Measurements from ENCODE around the gene EHBP1. TPM values are rescaled to one million over a fixed set of nuclear protein-coding genes. Genes with fewer than 3 reads are reported as not detected.

The EHBP1 gene
- total RNA-seq, 2 experiments from 2014 or later, result 22.7 to 29.5 TPM

DNA sequence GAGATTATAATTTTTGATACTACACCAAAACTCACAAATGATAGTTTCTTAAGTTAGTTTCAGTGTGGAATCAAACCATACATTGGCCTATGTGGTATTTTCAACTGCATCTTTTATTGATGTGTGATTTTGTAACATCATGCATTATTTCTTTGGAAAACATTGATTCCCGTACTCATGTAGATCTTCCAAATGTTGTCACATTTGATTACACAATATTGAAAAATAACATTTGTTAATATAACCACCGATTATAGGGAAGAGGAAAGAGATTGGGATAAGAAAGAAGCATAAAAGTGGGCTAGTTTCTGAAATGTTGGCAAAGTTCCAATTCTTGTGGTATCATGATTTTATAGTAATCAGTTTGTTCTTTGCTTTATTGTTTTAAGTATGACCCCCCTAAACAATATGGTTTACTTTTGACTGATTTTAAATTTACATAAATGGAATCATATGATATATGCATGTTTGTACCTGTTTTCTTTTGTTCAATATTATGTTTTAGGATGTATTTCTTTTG is 227.9 kb downstream of the EHBP1 start:
- no peak overlapping the region for H3K27ac Mint-ChIP-seq

DNA sequence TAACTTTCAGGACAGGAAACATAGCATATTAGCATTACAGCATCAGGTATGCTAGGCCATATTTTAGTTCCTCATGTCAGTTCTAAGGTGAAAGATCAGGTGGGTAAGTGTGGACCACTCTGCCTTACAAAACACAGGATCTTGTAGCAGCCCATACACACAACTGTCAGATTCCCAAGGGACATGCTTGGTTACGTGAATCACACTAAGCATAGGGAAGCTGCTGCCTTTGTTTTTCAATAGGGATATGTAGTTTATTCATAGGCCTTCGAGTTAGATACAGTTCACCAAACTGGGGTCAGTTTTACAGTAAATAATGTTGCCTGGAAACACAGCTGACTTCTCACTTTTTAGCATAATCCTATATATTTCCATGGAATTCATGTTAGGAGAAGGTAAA is 229.0 kb downstream of the EHBP1 start:
- CTCF ChIA-PET, result no interaction called here
- H3K36me3 Mint-ChIP-seq, result peaks cover 1% of the 10 kb centered on the region
- no peak overlapping the region for H3K27ac Mint-ChIP-seq
- no peaks in the 10 kb centered on the region for H3K27me3 Mint-ChIP-seq
- no peak overlapping the region for H3K4me3 Mint-ChIP-seq
- H3K9me3 Mint-ChIP-seq (ENCODE audit: low read depth), result no peaks in the 10 kb centered on the region
- no peaks in the 10 kb centered on the region for H3K4me1 Mint-ChIP-seq
- no peak for ATAC-seq
- DNase-seq, result no peak

More for the DNA sequence above, 227.9 kb downstream of the EHBP1 start:
- Mint-ChIP-seq H3K9me3 (ENCODE audit: low read depth) (no peaks in the 10 kb centered on the region), H3K4me1 (no peaks in the 10 kb centered on the region), H3K36me3 (peaks cover 1% of the 10 kb centered on the region), H3K4me3 (no peak overlapping the region), H3K27me3 (no peaks in the 10 kb centered on the region)
- CTCF ChIA-PET, result no interaction called here
- ATAC-seq (no peak), DNase-seq (no peak)

DNA sequence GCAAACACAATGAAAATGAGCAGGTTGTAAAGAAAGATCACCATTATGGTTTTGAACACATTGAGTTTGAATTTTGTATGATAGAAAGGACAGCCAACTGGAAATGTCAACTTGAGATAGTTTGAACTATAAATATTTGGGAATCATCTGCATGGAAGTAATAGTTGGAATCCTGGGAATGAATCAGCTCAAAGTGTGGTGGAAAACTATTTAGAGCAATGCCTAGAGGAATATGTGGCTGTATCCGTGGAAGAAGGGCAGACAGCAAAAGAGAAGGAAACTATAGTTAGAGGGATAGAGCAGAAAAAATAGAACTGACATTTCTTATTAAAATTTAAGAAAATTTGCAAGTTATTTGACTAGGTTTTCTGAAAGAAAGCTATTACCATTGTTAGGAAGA is 232.6 kb downstream of the EHBP1 start:
- Mint-ChIP-seq H3K4me3 (no peak overlapping the region), H3K9me3 (ENCODE audit: low read depth) (no peaks in the 10 kb centered on the region), H3K36me3 (peaks cover 1% of the 10 kb centered on the region), H3K27ac (no peak overlapping the region), H3K4me1 (no peaks in the 10 kb centered on the region), H3K27me3 (no peaks in the 10 kb centered on the region)
- CTCF ChIA-PET, result interaction anchor here (0.6 kb wide), 1 partner anchor 674 kb away, joined by 3 read pairs; no protein-coding TSS in a partner anchor
- ATAC-seq (no peak), DNase-seq (no peak)

DNA sequence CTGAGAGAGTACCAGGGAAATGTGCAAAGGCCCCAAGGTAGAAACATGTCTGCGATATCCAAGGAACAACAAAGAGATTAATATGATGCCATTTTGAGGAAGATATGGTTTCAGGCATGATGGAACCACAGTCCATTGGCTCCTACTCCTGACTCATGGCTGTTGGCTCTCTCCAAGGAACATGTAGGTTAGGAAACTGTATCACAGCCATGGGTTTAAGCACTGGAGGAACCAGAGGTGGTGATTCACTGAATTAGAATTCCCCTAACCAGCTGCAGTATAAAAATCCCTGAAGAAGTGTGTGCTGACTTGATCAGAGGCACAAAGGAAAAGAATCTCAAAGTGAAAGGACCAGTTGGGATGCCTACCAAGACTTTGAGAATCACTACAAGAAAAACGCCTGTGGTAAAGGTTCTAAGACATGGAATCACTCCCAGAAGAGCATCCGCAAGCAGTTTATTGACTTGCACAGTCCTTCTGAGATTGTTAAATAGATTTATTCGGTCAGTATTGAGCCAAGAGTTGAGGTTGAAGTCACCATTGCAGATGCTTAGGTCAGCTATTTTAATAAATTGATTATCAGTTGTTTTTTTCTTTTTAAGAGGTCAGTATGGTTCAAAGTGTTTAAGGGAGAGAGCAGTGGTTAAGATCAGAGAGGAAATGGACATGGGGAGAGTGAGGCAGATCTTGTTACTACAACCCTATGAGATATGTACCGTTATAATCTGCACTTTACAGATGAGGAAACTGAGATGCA is 234.4 kb downstream of the EHBP1 start:
- Mint-ChIP-seq H3K27me3 (no peaks in the 10 kb centered on the region), H3K36me3 (peaks cover 1% of the 10 kb centered on the region), H3K4me1 (no peaks in the 10 kb centered on the region), H3K4me3 (no peak overlapping the region), H3K27ac (no peak overlapping the region), H3K9me3 (ENCODE audit: low read depth) (no peaks in the 10 kb centered on the region)
- ATAC-seq (no peak), DNase-seq (no peak)
- CTCF ChIA-PET, result no interaction called here

DNA sequence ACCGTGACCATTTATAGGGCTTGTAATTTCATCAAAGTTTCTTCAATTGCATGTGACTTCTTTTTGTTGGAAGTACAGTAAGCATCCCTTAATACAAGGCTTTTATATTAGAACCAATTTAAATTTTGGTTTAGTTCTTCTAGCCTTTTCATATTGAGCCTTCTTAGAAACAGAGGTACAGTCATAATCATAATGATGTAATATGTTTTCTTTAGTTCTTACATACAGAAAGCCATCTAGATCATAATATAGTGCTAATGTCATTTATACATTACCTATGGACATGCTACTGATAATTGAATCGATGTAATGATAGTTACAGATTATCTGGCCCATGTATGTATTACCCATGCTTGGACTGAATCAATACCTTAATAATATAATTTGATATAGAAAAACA is 235.2 kb downstream of the EHBP1 start:
- no peak overlapping the region for H3K4me3 Mint-ChIP-seq
- DNase-seq, result no peak
- no peaks in the 10 kb centered on the region for H3K27me3 Mint-ChIP-seq
- no peak for ATAC-seq
- H3K4me1 Mint-ChIP-seq, result no peaks in the 10 kb centered on the region
- H3K27ac Mint-ChIP-seq, result no peak overlapping the region
- peaks cover 1% of the 10 kb centered on the region for H3K36me3 Mint-ChIP-seq
- no peaks in the 10 kb centered on the region for H3K9me3 Mint-ChIP-seq (ENCODE audit: low read depth)
- CTCF ChIA-PET, result no interaction called here

DNA sequence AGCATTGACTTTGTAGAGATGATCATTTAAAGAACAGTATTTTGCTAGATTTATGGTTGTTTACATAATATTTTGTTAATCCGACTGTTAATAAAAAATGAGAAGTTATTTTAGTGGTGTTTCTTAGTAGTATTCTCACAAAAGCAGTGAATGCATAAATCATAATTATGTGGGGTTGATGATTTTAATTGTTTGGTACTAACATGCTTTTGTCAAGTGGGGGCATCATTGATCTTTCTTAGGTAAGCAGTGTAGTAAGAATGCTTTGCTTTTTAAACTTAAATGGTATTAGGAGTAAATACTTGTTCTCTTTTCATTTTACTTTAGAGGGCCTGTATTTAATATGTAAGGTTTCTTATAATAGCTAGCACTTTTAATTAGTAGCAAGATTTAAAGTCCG is 235.9 kb downstream of the EHBP1 start:
- no peak for DNase-seq
- H3K27ac Mint-ChIP-seq, result no peak overlapping the region
- no peaks in the 10 kb centered on the region for H3K27me3 Mint-ChIP-seq
- no peaks in the 10 kb centered on the region for H3K9me3 Mint-ChIP-seq (ENCODE audit: low read depth)
- H3K4me1 Mint-ChIP-seq, result no peaks in the 10 kb centered on the region
- H3K36me3 Mint-ChIP-seq, result peaks cover 1% of the 10 kb centered on the region
- CTCF ChIA-PET, result no interaction called here
- no peak for ATAC-seq
- H3K4me3 Mint-ChIP-seq, result no peak overlapping the region

DNA sequence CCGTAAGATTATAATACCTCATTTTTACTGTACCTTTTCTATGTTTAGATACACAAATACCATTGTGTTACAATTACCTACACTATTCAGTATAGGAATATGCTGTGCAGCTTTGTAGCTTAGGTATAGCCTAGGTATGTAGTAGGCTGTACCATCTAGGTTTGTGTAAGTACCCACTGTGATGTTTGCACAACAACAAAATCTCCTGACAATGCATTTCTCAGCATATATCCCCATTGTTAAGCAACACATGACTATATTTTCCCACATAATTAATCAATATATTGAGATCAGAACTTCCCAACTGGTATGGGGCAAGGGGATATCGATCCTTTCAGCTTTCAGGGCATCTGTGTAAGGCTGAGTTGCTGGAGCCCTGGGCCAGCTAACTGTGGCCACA is 238.8 kb downstream of the EHBP1 start:
- Mint-ChIP-seq H3K27me3 (no peaks in the 10 kb centered on the region), H3K36me3 (no peaks in the 10 kb centered on the region), H3K9me3 (ENCODE audit: low read depth) (no peaks in the 10 kb centered on the region), H3K27ac (no peak overlapping the region), H3K4me1 (no peaks in the 10 kb centered on the region), H3K4me3 (no peak overlapping the region)
- ATAC-seq (no peak), DNase-seq (no peak)
- CTCF ChIA-PET, result no interaction called here

DNA sequence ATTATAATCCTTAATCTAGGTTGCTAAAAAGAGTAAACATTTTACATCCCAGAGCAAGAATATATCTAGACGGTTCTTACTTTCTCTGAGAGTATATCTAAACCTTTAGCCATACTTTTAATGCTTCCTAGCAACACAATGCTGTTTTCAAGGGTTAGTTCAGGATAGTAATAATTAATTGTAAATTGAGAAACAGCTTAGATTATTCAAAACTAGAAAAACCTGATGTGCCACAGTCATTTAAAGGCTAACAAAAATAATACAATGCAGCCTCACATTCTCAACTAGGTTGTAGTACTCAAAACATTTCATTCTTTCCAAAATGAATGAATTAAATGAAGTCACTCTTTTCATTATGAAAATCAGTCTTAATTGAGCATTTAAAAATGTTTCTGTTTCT is 241.9 kb downstream of the EHBP1 start:
- Mint-ChIP-seq H3K4me3 (no peak overlapping the region), H3K27ac (no peak overlapping the region), H3K4me1 (no peaks in the 10 kb centered on the region), H3K27me3 (no peaks in the 10 kb centered on the region), H3K36me3 (peaks cover 2% of the 10 kb centered on the region), H3K9me3 (ENCODE audit: low read depth) (no peaks in the 10 kb centered on the region)
- DNase-seq, result no peak
- no peak for ATAC-seq
- CTCF ChIA-PET, result no interaction called here

DNA sequence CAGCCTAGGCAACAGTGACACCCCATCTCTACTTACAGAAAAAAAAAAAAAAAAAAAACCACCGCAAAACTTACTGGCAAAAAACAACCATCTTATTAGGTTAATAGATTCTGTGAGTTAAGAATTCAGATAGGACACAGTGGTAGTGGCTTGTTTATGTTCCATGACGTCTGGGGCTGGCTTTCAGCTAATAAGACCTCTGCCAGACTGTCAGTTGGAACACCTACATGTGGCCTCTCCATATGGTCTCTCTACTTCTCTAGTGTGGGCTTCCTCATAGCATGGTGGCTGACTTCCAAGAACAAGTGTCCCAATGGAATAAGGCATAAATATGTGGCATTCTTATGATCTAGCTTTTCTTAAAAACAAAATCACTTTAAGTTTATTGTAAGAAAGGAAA is 251.1 kb downstream of the EHBP1 start:
- H3K27ac Mint-ChIP-seq, result no peak overlapping the region
- DNase-seq (no peak), ATAC-seq (no peak)
- H3K9me3 Mint-ChIP-seq (ENCODE audit: low read depth), result no peaks in the 10 kb centered on the region
- no peaks in the 10 kb centered on the region for H3K4me1 Mint-ChIP-seq
- H3K27me3 Mint-ChIP-seq, result no peaks in the 10 kb centered on the region
- CTCF ChIA-PET, result no interaction called here
- H3K4me3 Mint-ChIP-seq, result no peak overlapping the region
- H3K36me3 Mint-ChIP-seq, result peaks cover 4% of the 10 kb centered on the region

DNA sequence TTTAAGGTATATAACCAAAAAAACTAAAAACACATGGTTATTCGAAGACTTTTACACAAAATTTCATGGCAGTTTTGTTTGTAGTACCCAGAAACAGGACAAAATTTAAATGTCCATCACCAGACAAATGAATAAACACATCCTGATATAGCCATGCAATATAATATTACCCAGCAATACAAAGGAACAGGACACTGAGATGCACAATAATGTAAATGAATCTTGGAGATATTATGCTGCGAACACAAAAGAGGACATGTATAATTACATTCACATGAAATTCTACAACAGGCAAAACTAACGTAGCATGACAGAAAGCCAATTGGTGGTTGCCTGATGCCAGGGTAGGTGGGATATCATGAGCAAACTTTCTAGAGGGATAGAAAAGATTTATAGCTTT is 252.7 kb downstream of the EHBP1 start:
- ATAC-seq (no peak), DNase-seq (no peak)
- Mint-ChIP-seq H3K27me3 (no peaks in the 10 kb centered on the region), H3K9me3 (ENCODE audit: low read depth) (no peaks in the 10 kb centered on the region), H3K4me1 (no peaks in the 10 kb centered on the region), H3K4me3 (no peak overlapping the region), H3K36me3 (peaks cover 3% of the 10 kb centered on the region), H3K27ac (no peak overlapping the region)
- CTCF ChIA-PET, result no interaction called here

DNA sequence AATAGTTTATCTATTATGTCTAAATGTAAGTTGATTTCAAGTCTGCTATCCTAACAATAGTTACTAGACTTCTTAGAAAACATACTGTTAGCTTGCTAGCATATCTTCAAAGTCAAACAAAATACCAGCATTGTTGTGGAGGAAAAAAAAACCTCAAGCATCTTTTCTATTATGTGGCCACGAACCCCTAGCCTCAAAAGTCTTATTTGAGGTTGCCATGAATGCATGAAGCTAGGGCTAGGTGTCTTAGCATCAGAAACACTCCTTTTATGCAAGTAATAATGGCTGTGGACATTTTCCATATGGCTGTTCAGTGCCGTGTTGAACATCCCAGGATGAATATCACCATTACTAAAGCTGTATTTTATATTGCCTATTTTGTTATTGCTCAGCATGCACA is 258.5 kb downstream of the EHBP1 start:
- no peak overlapping the region for H3K4me3 Mint-ChIP-seq
- no peaks in the 10 kb centered on the region for H3K36me3 Mint-ChIP-seq
- CTCF ChIA-PET, result no interaction called here
- H3K9me3 Mint-ChIP-seq (ENCODE audit: low read depth), result no peaks in the 10 kb centered on the region
- no peaks in the 10 kb centered on the region for H3K27me3 Mint-ChIP-seq
- H3K27ac Mint-ChIP-seq, result no peak overlapping the region
- DNase-seq (no peak), ATAC-seq (no peak)
- H3K4me1 Mint-ChIP-seq, result no peaks in the 10 kb centered on the region

DNA sequence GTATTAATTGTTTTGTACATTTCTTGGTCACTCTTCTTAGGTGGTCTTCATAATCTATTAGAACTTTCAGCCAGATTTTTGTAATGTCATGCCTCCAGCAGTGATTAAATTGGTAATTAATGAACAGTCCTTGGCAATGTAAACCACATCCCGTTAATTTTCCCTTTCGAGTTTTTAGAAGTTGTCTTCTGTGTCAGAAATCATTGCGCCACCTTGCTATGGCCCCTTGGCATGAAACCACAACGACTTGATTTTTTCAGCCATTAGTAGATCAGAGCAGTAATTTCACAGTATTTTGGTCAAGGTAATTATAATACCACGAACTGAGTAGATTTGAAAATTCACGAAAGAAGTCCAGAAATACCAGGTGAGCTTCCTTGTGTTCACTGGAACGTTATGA is 259.2 kb downstream of the EHBP1 start:
- CTCF ChIA-PET, result no interaction called here
- ATAC-seq, result no peak
- Mint-ChIP-seq H3K27ac (no peak overlapping the region), H3K4me3 (no peak overlapping the region), H3K9me3 (ENCODE audit: low read depth) (no peaks in the 10 kb centered on the region), H3K4me1 (no peaks in the 10 kb centered on the region), H3K27me3 (no peaks in the 10 kb centered on the region), H3K36me3 (no peaks in the 10 kb centered on the region)
- DNase-seq, result no peak

DNA sequence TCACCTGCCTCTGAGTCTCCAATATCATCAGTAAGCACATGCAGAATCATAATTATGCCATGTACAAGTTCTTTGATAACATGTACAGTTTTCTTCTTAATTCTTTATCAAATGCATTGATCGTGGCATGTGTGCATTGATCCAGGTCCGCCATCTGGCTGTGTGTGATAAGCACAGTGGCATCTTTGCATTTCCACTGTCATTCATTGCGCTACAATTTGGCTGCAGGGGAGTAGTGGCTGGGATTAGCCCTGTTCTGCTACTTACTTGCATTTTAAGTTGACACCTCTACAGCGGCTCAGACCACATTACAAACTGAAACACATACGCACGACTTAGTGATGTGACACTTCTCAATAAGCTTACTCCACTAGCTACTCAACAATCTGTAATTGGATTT is 261.5 kb downstream of the EHBP1 start:
- Mint-ChIP-seq H3K36me3 (no peaks in the 10 kb centered on the region), H3K4me3 (no peak overlapping the region), H3K27me3 (no peaks in the 10 kb centered on the region), H3K27ac (no peak overlapping the region), H3K9me3 (ENCODE audit: low read depth) (no peaks in the 10 kb centered on the region), H3K4me1 (no peaks in the 10 kb centered on the region)
- DNase-seq, result no peak
- CTCF ChIA-PET, result no interaction called here
- ATAC-seq, result no peak

DNA sequence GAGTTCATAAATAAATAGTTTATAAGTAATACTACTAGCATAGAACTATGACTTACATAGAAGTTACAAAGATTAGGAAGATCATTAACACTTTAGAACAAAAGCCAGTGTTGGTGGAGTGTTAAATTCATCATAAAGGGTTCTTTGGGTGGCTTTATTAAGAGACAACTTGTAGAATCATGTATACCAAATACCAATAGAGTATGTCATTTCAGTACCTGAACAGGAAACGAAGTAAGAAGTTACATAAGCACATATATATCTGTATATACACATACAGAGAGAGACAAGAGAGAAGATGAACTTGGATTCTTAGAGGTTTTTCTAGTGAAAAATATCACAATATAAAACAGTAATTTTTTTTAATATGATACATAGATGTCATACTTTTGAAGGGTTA is 262.7 kb downstream of the EHBP1 start:
- H3K36me3 Mint-ChIP-seq, result no peaks in the 10 kb centered on the region
- DNase-seq, result no peak
- H3K9me3 Mint-ChIP-seq (ENCODE audit: low read depth), result no peaks in the 10 kb centered on the region
- ATAC-seq, result no peak
- no peaks in the 10 kb centered on the region for H3K4me1 Mint-ChIP-seq
- H3K27me3 Mint-ChIP-seq, result no peaks in the 10 kb centered on the region
- CTCF ChIA-PET, result no interaction called here
- no peak overlapping the region for H3K27ac Mint-ChIP-seq
- H3K4me3 Mint-ChIP-seq, result no peak overlapping the region

DNA sequence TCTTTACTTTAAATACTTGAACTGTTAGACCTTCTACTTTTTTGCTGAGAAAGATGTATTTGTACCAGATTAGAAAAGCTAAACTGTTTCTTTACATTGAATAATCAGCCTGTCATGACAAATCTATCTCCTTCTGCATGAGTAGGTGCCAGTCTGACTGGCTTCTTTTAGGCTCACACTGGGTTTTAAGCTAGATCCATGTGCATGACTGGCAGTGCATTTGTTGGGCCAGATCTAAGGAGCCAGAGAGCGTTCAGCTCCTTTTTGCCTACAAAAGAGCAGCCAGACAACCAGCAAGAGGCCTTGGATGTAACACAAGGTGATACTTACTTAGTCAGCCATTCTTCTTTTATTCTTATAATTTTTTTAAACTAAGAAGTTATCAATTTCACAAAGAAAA is 263.2 kb downstream of the EHBP1 start:
- CTCF ChIA-PET, result no interaction called here
- DNase-seq, result no peak
- no peaks in the 10 kb centered on the region for H3K27me3 Mint-ChIP-seq
- ATAC-seq, result no peak
- H3K9me3 Mint-ChIP-seq (ENCODE audit: low read depth), result no peaks in the 10 kb centered on the region
- no peaks in the 10 kb centered on the region for H3K4me1 Mint-ChIP-seq
- no peak overlapping the region for H3K27ac Mint-ChIP-seq
- no peaks in the 10 kb centered on the region for H3K36me3 Mint-ChIP-seq
- no peak overlapping the region for H3K4me3 Mint-ChIP-seq
